ENCODE results near the gene FCGR2B.
"Not testable (repeated sequence)": the region's sequence is repeated elsewhere in the genome, so short reads cannot be mapped to it uniquely, and the experiment has no call there.

FCGR2B gene

DNA sequence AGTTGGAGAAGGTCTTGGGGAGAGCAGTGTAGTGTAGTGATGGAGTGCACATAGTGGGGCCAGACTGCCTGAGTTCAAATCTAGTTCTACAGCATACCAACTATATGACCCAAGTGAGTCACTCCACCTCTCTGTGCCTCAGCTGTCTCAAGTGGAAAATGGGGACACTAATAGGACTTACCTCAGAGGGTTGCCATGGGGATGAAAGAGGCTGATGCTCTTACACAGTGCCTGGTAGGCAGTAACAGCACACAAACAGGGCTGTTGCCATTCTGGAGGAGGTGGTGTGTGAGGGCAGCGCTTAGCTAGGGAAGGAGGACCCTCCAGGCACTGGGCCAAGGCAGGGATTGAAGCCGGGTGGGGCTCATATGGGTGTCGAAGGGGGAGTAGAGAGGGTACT, 11.5 kb downstream of the FCGR2B start:
- not testable (repeated sequence) for ATAC-seq, H3K9me3 Mint-ChIP-seq, H3K27ac Mint-ChIP-seq, H3K27me3 Mint-ChIP-seq, H3K4me3 Mint-ChIP-seq
- Mint-ChIP-seq H3K36me3 (peaks cover 32% of the 10 kb centered on the region), H3K4me1 (peaks cover 15% of the 10 kb centered on the region)

DNA sequence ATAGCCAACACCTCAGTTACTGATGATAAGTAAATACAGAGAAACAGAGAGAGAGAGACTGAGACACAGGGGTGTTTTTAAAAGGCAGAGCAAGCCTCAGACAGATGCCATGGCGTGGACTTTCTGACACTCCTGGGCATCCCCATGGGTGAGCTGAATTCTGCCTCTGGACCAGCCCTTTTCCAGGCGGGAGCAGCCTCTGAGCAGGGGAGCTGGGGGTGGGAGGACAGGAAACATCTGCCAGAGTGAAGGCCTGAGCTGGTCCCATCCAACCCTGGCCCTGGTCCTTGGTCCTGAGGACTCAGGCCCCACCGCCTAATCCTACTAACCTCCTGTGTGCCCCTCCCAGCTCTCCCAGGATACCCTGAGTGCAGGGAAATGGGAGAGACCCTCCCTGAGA, 12.0 kb downstream of the FCGR2B start:
- peaks cover 32% of the 10 kb centered on the region for H3K36me3 Mint-ChIP-seq
- H3K27ac Mint-ChIP-seq: peak overlapping the region; percentile 68
- not testable (repeated sequence) for H3K4me3 Mint-ChIP-seq, H3K27me3 Mint-ChIP-seq, ATAC-seq, H3K9me3 Mint-ChIP-seq
- peaks cover 15% of the 10 kb centered on the region for H3K4me1 Mint-ChIP-seq

- Mint-ChIP-seq H3K4me3 (no peak overlapping the region), H3K27me3 (no peaks in the 10 kb centered on the region), H3K36me3 (peaks cover 32% of the 10 kb centered on the region), H3K9me3 (no peaks in the 10 kb centered on the region), H3K4me1 (peaks cover 12% of the 10 kb centered on the region), H3K27ac (peak overlapping the region; percentile 68)
- ATAC-seq: no peak
Observed at GRCh38 chr1:161676441-161676840, 13.5 kb downstream of the FCGR2B start.

- ATAC-seq: no peak
- no peaks in the 10 kb centered on the region for H3K9me3 Mint-ChIP-seq
- H3K36me3 Mint-ChIP-seq: peaks cover 32% of the 10 kb centered on the region
- peak overlapping the region; percentile 6 for H3K27ac Mint-ChIP-seq
- no peaks in the 10 kb centered on the region for H3K27me3 Mint-ChIP-seq
- H3K4me3 Mint-ChIP-seq: no peak overlapping the region
- peaks cover 10% of the 10 kb centered on the region for H3K4me1 Mint-ChIP-seq
Observed at GRCh38 chr1:161676958-161677689, 14.2 kb downstream of the FCGR2B start.

- no peak overlapping the region for H3K27ac Mint-ChIP-seq
- H3K4me3 Mint-ChIP-seq: no peak overlapping the region
- H3K27me3 Mint-ChIP-seq: no peaks in the 10 kb centered on the region
- peaks cover 32% of the 10 kb centered on the region for H3K36me3 Mint-ChIP-seq
- peaks cover 15% of the 10 kb centered on the region for H3K4me1 Mint-ChIP-seq
- no peaks in the 10 kb centered on the region for H3K9me3 Mint-ChIP-seq
- no peak for ATAC-seq
Observed at GRCh38 chr1:161678500-161678899, 15.6 kb downstream of the FCGR2B start.

GRCh38 chr1:161681879-161682278, 18.9 kb downstream of the FCGR2B start:
- H3K36me3 Mint-ChIP-seq: peaks cover 18% of the 10 kb centered on the region
- no peak overlapping the region for H3K27ac Mint-ChIP-seq
- H3K4me3 Mint-ChIP-seq: no peak overlapping the region
- no peaks in the 10 kb centered on the region for H3K27me3 Mint-ChIP-seq
- no peaks in the 10 kb centered on the region for H3K9me3 Mint-ChIP-seq
- ATAC-seq: no peak
- peaks cover 10% of the 10 kb centered on the region for H3K4me1 Mint-ChIP-seq

DNA sequence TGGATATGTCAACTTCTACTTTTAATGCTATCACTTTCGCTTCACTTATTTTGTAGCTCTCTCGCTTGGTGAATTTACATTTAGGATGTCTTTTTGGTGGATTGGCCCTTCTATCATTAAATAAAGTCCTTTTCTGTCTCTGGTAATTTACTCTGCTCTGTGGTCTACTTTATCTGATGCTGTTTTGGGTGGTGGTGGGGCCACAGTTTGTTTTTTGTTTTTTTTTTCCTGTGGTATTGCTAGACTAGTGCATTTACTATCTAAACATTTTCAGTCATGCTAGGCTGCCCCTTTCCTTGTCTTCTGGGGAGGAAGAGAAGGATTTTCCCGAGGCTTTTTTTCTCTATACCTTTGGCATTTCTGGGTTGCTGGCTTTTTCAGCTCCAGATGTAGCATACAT, 26.0 kb downstream of the FCGR2B start:
- Mint-ChIP-seq H3K4me1 (peaks cover 13% of the 10 kb centered on the region), H3K27ac (peak overlapping the region; percentile 80), H3K36me3 (peaks cover 7% of the 10 kb centered on the region), H3K27me3 (no peaks in the 10 kb centered on the region), H3K9me3 (no peaks in the 10 kb centered on the region), H3K4me3 (peak overlapping the region; percentile 6)
- ATAC-seq: no peak

- Mint-ChIP-seq H3K4me1 (peaks cover 16% of the 10 kb centered on the region), H3K4me3 (no peak overlapping the region), H3K36me3 (peaks cover 7% of the 10 kb centered on the region), H3K9me3 (peaks cover 2% of the 10 kb centered on the region), H3K27ac (no peak overlapping the region), H3K27me3 (no peaks in the 10 kb centered on the region)
- ATAC-seq: no peak
Observed at GRCh38 chr1:161691846-161692245, 28.9 kb downstream of the FCGR2B start.

- H3K27me3 Mint-ChIP-seq, H3K4me3 Mint-ChIP-seq, H3K27ac Mint-ChIP-seq, H3K9me3 Mint-ChIP-seq, ATAC-seq, H3K36me3 Mint-ChIP-seq: not testable (repeated sequence)
- H3K4me1 Mint-ChIP-seq: peaks cover 15% of the 10 kb centered on the region
Observed at GRCh38 chr1:161693020-161693712, 30.2 kb downstream of the FCGR2B start.

GRCh38 chr1:161698302-161698701, 35.4 kb downstream of the FCGR2B start:
- not testable (repeated sequence) for H3K36me3 Mint-ChIP-seq, H3K4me1 Mint-ChIP-seq, ATAC-seq, H3K27ac Mint-ChIP-seq, H3K4me3 Mint-ChIP-seq, H3K27me3 Mint-ChIP-seq
- peaks cover 13% of the 10 kb centered on the region for H3K9me3 Mint-ChIP-seq

- Mint-ChIP-seq H3K9me3 (peaks cover 8% of the 10 kb centered on the region), H3K4me1 (no peaks in the 10 kb centered on the region), H3K4me3 (no peak overlapping the region), H3K27me3 (no peaks in the 10 kb centered on the region), H3K36me3 (no peaks in the 10 kb centered on the region), H3K27ac (peak overlapping the region; percentile 56)
- ATAC-seq: no peak
Observed at GRCh38 chr1:161702250-161702649, 39.3 kb downstream of the FCGR2B start.

DNA sequence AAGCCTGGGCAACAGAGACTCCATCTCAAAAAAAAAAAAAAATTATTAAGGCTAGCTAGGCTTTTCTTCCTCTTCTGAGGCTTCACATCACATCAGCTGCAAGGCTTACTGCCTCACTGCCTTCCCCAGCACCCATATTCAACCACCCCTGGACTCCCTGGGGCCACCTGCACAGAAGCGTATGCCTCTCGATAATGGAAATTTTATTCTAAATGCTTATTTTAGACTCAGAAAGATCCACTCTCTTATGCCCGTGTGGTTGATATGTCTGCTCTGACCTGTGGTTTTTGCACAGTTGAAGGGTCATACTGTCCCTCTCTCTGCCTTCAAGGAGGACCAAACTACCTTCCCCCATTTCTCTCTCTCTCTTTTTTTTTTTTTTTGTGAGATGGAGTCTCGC, 42.6 kb downstream of the FCGR2B start:
- Mint-ChIP-seq H3K36me3 (peaks cover 14% of the 10 kb centered on the region), H3K27ac (no peak overlapping the region), H3K27me3 (no peaks in the 10 kb centered on the region), H3K4me1 (peaks cover 15% of the 10 kb centered on the region), H3K9me3 (no peaks in the 10 kb centered on the region), H3K4me3 (peak overlapping the region; percentile 49)
- peak; percentile 93 for ATAC-seq

DNA sequence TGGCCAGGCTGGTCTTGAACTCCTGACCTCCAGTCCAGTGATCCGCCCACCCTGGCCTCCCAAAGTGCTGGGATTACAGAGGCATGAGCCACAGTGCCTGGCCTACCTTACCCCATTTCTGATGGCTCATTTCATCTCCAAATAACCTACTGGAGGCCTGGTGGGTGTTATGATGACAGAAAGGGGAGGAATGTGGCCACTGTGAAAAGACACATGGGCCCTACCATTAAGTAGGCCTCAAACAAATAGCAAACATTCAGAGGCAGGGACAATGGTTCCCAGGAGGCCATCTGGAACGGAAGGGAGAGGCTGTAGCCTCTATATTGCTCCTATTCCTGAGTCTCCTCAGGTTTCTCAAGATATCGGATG, 43.2 kb downstream of the FCGR2B start:
- Mint-ChIP-seq H3K4me3 (no peak overlapping the region), H3K4me1 (peaks cover 21% of the 10 kb centered on the region), H3K27me3 (no peaks in the 10 kb centered on the region), H3K36me3 (peaks cover 20% of the 10 kb centered on the region), H3K9me3 (no peaks in the 10 kb centered on the region), H3K27ac (no peak overlapping the region)
- no peak for ATAC-seq

GRCh38 chr1:161706482-161707347, 43.8 kb downstream of the FCGR2B start, which contains the start of gene FCRLA:
TSS of gene FCRLA (plus strand) at chr1:161707229. CDS start at chr1:161707265, 36 bp downstream.
- H3K4me1 Mint-ChIP-seq: peaks cover 22% of the 10 kb centered on the region
- H3K4me3 Mint-ChIP-seq: no peak within 1 kb of the TSS
- ATAC-seq: peak; percentile 76
- no peak within 1 kb of the TSS for H3K27ac Mint-ChIP-seq
- peaks cover 21% of the 10 kb centered on the region for H3K36me3 Mint-ChIP-seq
- no peaks in the 10 kb centered on the region for H3K27me3 Mint-ChIP-seq
- H3K9me3 Mint-ChIP-seq: no peaks in the 10 kb centered on the region

DNA sequence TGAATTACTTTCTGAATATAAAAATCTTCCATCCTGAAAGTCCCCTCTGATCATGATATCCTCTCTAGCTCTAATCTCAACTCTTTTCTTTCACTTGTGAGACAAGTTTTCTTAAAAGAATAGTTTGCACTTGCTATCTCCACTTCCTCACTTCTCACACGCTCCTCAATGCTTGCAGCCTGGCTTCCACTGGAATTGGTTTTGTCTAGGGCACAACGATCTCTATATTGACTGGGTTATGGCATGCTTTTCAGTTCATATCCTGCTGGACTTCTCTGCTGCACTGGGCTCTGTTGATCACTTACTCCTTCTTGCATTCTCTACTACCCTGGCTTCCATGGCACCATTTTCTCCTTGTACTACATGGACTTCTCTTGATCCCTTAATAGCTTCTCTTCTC, 44.6 kb downstream of the FCGR2B start:
- Mint-ChIP-seq H3K27me3 (no peaks in the 10 kb centered on the region), H3K4me3 (no peak overlapping the region), H3K27ac (no peak overlapping the region), H3K36me3 (peaks cover 29% of the 10 kb centered on the region), H3K4me1 (peaks cover 29% of the 10 kb centered on the region), H3K9me3 (no peaks in the 10 kb centered on the region)
- ATAC-seq: no peak
